GM18858 (cell line): ENCODE measurements around the gene KRTAP5-2.
"Not testable (repeated sequence)": the region's sequence is repeated elsewhere in the genome, so short reads cannot be mapped to it uniquely, and the experiment has no call there.

Experiments
- ATAC-seq: cut with Tn5 transposase; IDR thresholded peaks from one replicate; pipeline ENCODE4 v1.9.1; 2021; ENCODE audit not compliant: unreplicated experiment

KRTAP5-2 gene, protein sequence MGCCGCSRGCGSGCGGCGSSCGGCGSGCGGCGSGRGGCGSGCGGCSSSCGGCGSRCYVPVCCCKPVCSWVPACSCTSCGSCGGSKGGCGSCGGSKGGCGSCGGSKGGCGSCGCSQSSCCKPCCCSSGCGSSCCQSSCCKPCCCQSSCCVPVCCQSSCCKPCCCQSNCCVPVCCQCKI

GRCh38 chr11:1597994-1598380, at the start of gene KRTAP5-2:
KRTAP5-2 (minus strand) TSS chr11:1598294; CDS start chr11:1598250, 44 bp downstream.
- no peak for ATAC-seq

DNA sequence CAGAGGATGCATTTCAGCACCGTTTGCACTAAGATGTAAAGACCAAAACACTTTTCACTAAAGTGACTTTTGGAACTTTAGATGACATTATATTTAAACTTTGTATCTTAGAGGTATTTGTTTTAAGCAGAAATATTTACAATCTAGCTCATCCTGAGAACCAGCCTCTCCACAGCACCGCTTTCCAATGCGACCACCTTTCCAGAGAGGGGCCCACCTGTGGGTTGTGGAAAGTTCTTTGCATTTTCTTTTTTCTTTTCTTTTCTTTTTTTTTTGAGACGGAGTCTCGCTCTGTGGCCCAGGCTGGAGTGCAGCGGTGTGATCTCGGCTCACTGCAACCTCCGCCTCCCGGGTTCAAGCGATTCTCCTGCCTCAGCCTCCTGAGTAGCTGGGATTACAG, 48.4 kb upstream of the KRTAP5-2 start:
- not testable (repeated sequence) for ATAC-seq

GRCh38 chr11:1645357-1645821, 47.3 kb upstream of the KRTAP5-2 start:
- no peak for ATAC-seq

DNA sequence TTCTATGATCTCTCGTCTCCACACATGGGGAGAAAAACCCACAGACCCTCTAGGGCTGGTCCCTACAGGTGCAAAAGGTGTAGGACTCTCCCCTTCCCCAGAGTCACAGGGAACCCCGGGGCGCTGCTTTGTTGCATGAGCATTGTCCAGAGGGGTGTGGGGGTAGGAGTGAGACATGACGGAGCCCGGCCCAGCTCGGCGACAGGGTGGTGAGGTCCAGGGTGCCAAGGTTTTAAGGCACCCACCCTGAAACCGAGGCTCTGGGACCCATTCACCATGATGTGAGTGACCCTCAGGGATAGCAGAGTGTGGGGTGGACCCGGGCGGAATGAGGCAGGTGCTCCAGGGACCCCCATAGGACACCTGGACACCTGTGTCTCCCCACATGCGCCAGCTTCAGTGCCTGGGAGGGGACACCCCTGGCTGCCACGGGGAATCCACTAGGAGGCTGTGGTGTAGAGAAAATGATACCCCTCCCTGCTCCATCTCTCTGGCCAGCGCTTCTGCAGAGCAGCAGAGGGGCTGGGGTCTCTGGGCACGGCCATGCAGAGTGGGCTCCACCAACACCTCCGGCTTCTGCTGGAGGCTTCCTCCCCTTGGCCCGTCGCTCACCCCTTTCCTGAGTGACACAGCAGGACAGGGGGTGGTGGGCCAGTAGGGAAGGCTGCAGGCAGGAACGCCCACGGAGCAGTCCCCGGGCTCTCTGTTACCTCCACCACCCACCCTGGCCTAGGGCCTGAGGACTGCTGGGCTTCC, 46.7 kb upstream of the KRTAP5-2 start:
- no peak for ATAC-seq

DNA sequence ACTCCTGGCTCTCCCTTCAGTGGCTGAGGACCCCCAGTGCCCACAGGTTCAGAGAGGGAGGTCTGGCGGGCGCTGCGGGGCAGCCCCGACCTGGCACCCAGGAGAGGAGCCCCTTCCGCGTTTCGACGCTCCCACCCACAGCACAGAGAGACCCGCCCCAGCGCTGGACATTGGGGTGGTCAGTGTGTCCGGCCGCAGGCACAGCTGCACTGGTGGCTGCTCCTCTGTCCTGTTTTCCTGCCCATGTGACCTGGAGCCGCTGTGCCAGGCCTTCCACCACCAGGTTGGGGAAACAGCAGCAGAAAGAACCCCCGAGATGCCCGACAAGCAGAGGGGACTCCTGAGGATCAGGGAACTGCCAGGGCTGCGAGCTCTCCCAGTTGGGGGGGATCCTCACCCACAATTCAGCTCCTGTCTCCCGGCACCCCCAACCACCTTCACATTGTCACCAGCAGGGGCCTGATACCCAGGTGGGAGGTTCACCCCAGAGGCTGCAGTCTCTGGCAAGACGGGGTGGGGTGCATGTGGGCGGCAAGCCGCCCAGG, 45.1 kb upstream of the KRTAP5-2 start:
- ATAC-seq, result no peak

DNA sequence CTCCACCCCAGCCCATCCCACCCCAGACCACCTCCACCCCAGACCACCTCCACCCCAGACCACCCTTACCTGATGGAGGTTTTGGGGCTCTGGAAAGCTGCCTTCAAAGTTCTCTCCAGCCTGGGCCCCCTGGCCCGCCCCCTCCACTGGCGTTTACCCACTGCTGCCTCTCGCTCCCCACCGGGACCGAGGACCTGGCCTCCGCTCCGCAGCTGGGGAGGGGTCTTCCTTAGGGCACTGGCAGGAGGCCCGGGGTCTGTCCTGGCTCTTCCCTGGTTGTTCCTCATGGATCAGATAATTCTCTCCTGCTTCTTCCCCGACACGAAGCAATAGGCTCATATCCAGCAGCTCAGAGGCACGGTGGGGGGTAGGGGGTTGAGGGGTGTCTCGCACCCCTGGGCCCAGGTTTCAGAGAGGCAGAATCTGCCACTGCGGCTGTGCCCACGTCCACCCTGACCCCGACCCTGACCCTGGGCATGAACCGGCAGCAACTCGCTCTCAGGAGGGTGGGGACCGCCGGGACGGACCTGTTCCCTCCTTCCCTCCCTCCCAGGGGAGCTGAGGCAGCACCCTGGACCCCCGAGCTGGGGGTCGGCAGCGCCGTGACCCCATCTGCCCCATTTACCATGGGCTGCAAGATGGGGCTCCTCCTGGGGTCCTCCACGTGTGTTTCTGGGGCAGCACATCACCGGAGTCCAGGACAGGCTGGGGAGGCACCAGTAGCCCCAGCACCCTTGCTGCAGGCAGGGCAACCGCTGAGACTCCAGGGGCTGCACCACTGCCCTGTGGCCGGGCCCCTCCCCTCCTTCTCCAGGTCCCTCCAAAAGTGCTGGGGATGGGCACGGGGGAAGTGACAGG, 44.4 kb upstream of the KRTAP5-2 start:
- no peak for ATAC-seq

DNA sequence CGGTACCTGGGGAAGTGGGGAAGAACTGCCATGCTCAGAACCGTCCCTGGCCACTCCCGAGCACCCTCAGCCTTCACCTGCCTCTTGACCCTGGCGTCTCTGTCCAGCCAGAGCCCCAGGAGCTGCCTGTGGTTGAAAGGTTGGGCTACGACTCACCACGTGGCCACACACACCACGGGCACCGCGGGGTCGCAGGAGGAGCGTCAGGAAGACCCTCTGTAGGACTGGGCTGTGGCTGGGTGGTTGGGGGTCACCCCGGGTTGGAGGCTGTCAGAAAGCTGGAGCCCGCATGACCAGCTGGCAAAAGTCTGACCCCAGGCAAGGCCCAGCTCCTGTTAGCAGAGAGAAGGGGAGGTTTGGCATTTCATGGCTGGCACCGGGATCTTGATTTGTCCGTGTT, 43.0 kb upstream of the KRTAP5-2 start:
- no peak for ATAC-seq

GRCh38 chr11:1640076-1640946, 42.2 kb upstream of the KRTAP5-2 start:
- no peak for ATAC-seq

DNA sequence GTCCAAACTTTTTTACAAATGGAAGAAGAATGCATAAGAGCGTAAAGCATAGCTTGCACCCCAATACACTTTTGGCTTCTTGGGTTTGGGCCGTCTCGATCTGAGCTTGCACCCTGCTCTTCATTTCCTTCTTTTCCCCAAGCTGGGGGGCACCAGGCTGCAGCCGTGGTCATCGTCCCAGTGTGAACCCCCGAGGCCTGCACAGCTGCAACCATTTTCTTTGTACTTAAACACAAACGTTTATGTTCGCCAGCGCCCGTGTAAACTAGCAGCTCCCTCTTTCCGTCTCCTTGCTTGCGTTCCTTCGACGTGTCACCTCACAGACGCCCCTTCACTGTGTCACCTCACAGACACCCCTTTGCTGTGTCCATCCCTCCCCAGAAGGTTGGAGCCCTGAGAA, 41.6 kb upstream of the KRTAP5-2 start:
- ATAC-seq, result no peak

GRCh38 chr11:1639102-1639620, 41.1 kb upstream of the KRTAP5-2 start:
- no peak for ATAC-seq

GRCh38 chr11:1638344-1638743, 40.2 kb upstream of the KRTAP5-2 start:
- ATAC-seq, result no peak

DNA sequence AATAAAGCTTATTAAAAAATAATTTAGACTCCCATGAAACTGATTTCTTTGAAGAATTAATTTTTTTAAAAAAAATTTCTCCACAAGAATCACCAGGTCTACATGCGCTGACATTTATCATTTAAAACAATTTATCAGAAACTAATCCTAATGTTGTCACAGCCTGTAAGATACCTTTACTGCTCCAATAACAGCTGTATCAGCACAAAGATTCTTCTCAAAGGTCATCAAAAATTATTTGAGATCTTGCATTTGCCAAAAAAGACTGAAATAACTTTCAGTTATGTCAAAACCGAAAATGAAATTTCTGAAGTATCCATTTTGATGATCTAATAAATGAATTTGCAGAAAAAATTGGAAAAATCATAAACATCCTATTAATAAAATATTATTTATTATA, 39.5 kb upstream of the KRTAP5-2 start:
- ATAC-seq, result no peak

- no peak for ATAC-seq
Measured at GRCh38 chr11:1636291-1636950, 38.3 kb upstream of the KRTAP5-2 start.

- no peak for ATAC-seq
Measured at GRCh38 chr11:1633864-1634263, 35.8 kb upstream of the KRTAP5-2 start.

- ATAC-seq, result no peak
Measured at GRCh38 chr11:1632053-1632714, 34.1 kb upstream of the KRTAP5-2 start.

DNA sequence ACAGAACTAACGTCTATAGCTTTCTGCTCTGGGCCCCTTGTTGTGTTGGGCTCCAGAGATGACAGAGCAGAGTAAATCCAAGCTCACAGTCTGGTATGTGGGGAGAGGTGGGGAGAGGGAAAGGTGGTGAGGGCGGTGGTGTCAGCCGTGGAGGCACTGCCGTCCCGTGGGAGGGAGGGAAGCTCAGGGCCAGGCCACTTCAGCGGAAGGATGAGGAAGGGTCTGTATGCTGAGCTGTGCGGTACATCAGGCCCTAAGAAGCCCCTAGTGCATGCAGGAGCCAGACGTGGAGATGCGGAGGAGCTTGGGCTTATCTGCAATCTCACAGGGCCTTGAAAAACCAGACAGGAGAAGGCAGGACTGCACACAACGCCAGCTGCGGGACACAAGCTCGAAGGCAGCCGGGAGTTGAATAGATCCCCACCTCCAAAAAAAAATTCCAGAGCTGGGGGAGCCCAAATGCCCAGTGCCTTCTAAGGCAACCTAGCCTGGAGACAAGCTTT, 33.0 kb upstream of the KRTAP5-2 start:
- ATAC-seq, result no peak

GRCh38 chr11:1630271-1630670, 32.2 kb upstream of the KRTAP5-2 start:
- ATAC-seq, result no peak

- no peak for ATAC-seq
Measured at GRCh38 chr11:1629326-1630185, 31.5 kb upstream of the KRTAP5-2 start, which contains the start of gene KRTAP5-5. KRTAP5-5 (plus strand) TSS chr11:1629775; CDS start chr11:1629841, 66 bp downstream.
